HG03108 (cell line): ENCODE data around the gene SCUBE2.
"Not testable (repeated sequence)": the region's sequence is repeated elsewhere in the genome, so short reads cannot be mapped to it uniquely, and the experiment has no call there.

Source experiments
- ATAC-seq: cut with Tn5 transposase; IDR thresholded peaks from one replicate; pipeline ENCODE4 v1.9.1; 2021; ENCODE audit warnings: moderate library complexity; ENCODE audit not compliant: unreplicated experiment

SCUBE2 gene

GRCh38 chr11:9109858-9110731, 18.7 kb upstream of the SCUBE2 start:
- no peak for ATAC-seq

GRCh38 chr11:9104580-9104979, 13.2 kb upstream of the SCUBE2 start:
- ATAC-seq: no peak

- ATAC-seq: no peak
Observed at GRCh38 chr11:9103542-9104276, 12.3 kb upstream of the SCUBE2 start.

GRCh38 chr11:9099617-9100016, 8.2 kb upstream of the SCUBE2 start:
- ATAC-seq: no peak

GRCh38 chr11:9098455-9098854, 7.1 kb upstream of the SCUBE2 start:
- not testable (repeated sequence) for ATAC-seq

DNA sequence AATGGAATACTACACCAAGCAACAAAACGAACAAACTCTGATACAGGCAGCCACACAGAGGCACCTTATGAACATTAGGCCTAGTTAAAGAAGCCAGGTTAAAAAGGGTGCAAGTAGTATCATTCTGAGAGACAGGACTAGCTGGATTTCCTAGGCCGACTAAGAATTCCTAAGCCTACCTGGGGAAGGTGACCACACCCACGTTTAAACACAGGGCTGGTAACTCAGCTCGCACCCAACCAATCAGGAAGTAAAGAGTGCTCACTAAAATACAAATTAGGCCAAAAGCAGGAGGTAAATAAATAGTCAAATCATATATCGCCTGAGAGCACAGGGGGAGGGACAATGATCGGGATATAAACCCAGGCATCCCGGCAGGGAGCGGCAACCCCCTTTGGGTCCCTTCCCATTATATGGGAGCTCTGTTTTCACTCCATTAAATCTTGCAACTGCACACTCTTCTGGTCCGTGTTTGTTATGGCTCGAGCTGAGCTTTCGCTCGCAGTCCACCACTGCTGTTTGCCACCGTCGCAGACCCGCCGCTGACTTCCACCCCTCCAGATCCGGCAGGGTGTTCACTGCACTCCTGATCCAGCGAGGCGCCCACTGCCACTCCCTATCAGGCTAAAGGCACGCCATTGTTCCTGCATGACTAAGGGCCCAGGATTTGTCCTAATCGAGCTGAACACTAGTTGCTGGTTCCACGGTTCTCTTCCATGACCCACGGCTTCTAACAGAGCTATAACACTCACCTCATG, 6.0 kb upstream of the SCUBE2 start:
- ATAC-seq: not testable (repeated sequence)

DNA sequence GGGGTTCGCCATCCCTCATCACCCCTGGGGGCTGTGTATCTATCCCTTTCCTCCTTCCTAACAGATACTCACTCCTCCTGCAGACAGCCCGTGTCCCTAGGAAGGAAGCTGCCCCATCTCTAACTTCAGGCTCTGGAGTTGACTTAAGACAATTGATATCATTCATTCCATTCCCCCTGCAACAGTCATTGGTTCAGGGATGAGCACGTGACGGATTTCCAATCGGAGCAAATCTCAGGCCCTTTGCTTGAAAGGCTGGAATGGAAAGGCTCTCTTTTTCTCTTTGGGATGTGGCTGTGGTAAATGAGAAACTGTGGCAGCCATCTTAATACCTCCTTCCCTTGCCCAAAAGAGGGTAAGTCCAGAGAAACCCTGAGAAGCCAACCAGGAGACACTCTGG, 5.0 kb upstream of the SCUBE2 start:
- ATAC-seq: no peak

GRCh38 chr11:9095421-9095820, 4.0 kb upstream of the SCUBE2 start:
- no peak for ATAC-seq

GRCh38 chr11:9094420-9094819, 3.0 kb upstream of the SCUBE2 start:
- no peak for ATAC-seq

DNA sequence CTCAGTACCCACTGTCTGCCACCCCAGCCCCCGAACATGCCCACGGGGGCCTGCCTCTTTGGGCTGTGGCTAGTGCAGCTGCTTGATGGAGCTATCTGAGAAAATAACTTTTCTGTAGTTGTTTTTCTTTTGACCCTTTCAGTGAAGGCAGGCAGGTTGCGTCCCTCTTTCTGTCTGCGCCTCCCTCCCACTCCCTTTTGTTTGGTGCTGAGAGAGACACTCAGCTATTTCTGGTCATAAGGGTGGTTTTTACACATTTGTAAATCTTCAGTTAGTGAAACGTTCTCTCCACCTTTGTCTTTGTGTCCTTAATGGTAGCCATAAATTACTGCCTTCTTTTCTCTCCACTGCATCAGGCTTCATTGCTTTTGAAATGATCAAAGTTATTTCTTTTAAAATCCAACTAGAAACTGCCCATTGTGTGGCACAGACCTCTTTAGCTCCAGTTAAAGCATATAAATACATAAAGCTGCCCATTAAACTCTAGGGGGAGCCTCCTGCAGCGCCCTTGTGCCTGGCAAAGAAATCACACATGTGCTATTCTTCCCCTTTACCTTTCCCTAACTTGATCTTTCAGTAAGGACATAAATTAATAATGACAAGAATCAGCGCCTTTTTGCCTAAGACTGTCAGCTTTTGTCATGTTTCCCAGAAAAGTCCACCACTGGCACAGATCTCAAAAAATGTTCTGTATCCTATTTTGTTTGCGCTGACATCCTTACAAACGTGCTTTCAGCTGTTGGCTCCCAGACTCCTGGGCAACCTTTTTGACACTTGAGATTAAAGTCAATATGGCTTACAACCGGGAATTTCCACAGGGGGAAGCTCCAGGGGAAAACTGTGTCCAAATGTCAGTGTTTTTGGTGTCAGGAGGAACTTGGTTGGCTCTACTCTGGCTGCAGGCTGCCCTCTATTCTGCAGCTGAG, 1.7 kb upstream of the SCUBE2 start:
- ATAC-seq: no peak

GRCh38 chr11:9092072-9092471, 673 bp upstream of the SCUBE2 start:
- ATAC-seq: no peak

GRCh38 chr11:9090488-9091043, 833 bp downstream of the SCUBE2 start:
- no peak for ATAC-seq

DNA sequence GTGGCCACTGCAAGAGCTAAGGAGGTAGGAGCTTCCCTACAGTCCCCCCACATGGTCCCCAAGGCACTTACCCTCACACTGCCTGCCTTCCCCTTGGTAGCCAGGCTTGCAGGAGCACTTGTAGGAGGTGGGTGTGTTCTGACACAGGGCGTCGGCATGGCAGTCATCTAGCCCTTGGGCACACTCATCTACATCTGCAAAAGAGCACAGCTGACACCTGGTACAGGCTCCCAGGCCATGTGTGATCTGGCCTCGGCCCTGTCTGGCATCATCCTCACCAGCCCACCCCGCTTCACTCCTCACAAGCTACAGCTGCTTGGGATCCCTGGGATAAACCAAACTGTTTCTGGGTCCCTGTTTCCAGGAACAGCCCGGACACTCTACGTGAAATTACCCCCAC, 1.8 kb downstream of the SCUBE2 start:
- ATAC-seq: no peak

DNA sequence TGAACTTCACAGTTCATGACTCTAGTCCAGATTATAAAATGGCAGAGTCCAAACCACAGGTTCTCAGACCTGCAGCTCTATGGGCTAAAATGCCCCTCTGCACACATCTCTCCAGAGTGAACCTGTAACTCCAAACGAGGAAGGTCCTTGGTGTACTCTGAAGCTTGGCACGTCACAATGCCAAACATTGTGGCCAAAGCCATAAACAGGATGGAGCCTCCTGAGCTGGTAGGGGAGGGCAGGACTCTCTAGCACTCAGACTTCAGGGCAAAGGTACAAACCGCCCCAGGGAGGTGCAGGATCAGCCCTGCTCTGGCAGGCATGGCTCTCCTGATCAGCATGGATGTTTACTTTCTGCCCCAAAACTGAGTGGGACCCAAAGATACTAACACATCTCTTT, 2.3 kb downstream of the SCUBE2 start:
- ATAC-seq: no peak

GRCh38 chr11:9082575-9082974, 8.8 kb downstream of the SCUBE2 start:
- no peak for ATAC-seq

GRCh38 chr11:9081153-9081552, 10.2 kb downstream of the SCUBE2 start:
- ATAC-seq: no peak

- ATAC-seq: no peak
Observed at GRCh38 chr11:9078113-9079086, 13.0 kb downstream of the SCUBE2 start.

GRCh38 chr11:9077164-9077563, 14.2 kb downstream of the SCUBE2 start:
- no peak for ATAC-seq

DNA sequence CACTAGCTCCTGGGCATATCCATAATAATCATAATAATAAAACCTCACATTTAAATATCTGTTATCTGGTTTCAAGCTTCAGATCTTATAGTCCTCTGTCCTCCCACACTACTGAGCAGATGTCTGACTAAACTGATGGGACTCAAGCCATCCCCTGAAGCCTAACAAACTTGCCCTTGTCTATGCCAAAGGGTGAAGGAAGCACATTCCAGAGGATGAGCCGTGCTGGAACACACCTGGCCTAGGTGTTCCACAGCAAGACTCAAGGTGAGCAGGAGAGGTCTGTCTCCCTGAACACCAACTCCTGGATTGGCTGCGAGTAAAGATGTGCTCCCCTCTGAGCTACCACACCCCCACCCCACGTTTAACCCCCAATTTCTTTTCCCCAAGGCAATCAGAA, 14.7 kb downstream of the SCUBE2 start:
- ATAC-seq: no peak
